Panc1 (cell line): Measurements from ENCODE around the gene CLNS1A.

ENCODE experiments used
- POLR2AphosphoS5 ChIP-seq: IDR thresholded peaks from 2 replicates; pipeline ENCODE4 v1.6.1; 2012; ENCODE audit warnings: mild to moderate bottlenecking, low read depth, low read length, moderate library complexity
- SIN3A ChIP-seq: IDR thresholded peaks from 2 replicates; pipeline ENCODE4 v1.6.1; 2012; ENCODE audit warnings: low read depth, mild to moderate bottlenecking, low read length, moderate library complexity, borderline replicate concordance; ENCODE audit not compliant: insufficient read depth
- TF ChIP-seq, protein P1 (sequence below): fragments of 450-650 bp; IDR thresholded peaks from 2 replicates; pipeline ENCODE4 v1.5.1; 2017; ENCODE audit warnings: mild to moderate bottlenecking
- TF ChIP-seq, protein P2 (sequence below), 2 experiments: IDR thresholded peaks; 2 replicates each; pipeline ENCODE4 v1.6.1; 2011 to 2012; ENCODE audit warnings: low read depth in 2 of 2, control low read depth in 1 of 2, low read length in 1 of 2, mild to moderate bottlenecking in 1 of 2, moderate library complexity in 1 of 2; ENCODE audit not compliant: insufficient read depth in 1 of 2

DNA sequence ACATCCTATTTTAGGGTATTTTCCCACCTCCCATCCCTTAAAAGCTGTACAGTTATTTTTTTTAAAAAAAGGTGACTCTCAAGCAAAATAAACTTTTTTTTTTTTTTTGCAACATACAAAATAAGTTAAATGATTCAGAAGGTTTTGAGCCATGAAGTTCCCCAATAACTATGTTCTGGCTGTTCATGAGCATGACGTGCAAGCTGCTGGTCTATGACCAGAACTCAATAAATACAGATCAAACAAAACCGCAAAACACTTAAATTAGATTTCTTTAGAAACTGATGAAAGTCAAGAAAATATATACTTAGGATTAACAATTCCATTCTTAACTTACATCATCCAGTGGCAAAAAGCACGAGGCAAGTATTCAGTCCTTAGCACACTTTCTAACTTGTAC is 24.1 kb upstream of the CLNS1A start:
- TF ChIP-seq, protein P1, sequence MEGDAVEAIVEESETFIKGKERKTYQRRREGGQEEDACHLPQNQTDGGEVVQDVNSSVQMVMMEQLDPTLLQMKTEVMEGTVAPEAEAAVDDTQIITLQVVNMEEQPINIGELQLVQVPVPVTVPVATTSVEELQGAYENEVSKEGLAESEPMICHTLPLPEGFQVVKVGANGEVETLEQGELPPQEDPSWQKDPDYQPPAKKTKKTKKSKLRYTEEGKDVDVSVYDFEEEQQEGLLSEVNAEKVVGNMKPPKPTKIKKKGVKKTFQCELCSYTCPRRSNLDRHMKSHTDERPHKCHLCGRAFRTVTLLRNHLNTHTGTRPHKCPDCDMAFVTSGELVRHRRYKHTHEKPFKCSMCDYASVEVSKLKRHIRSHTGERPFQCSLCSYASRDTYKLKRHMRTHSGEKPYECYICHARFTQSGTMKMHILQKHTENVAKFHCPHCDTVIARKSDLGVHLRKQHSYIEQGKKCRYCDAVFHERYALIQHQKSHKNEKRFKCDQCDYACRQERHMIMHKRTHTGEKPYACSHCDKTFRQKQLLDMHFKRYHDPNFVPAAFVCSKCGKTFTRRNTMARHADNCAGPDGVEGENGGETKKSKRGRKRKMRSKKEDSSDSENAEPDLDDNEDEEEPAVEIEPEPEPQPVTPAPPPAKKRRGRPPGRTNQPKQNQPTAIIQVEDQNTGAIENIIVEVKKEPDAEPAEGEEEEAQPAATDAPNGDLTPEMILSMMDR = no peak
- no peak for TF ChIP-seq POLR2AphosphoS5
- TF ChIP-seq SIN3A = no peak
- TF ChIP-seq, protein P2, sequence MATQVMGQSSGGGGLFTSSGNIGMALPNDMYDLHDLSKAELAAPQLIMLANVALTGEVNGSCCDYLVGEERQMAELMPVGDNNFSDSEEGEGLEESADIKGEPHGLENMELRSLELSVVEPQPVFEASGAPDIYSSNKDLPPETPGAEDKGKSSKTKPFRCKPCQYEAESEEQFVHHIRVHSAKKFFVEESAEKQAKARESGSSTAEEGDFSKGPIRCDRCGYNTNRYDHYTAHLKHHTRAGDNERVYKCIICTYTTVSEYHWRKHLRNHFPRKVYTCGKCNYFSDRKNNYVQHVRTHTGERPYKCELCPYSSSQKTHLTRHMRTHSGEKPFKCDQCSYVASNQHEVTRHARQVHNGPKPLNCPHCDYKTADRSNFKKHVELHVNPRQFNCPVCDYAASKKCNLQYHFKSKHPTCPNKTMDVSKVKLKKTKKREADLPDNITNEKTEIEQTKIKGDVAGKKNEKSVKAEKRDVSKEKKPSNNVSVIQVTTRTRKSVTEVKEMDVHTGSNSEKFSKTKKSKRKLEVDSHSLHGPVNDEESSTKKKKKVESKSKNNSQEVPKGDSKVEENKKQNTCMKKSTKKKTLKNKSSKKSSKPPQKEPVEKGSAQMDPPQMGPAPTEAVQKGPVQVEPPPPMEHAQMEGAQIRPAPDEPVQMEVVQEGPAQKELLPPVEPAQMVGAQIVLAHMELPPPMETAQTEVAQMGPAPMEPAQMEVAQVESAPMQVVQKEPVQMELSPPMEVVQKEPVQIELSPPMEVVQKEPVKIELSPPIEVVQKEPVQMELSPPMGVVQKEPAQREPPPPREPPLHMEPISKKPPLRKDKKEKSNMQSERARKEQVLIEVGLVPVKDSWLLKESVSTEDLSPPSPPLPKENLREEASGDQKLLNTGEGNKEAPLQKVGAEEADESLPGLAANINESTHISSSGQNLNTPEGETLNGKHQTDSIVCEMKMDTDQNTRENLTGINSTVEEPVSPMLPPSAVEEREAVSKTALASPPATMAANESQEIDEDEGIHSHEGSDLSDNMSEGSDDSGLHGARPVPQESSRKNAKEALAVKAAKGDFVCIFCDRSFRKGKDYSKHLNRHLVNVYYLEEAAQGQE (IDR thresholded peaks at IDR 0.05; ENCODE audit: insufficient read depth in 1 of 2, low read depth in 2 of 2, low read length in 1 of 2) = no peak
